Mucosa of descending colon (tissue), 3 donors: Measurements from ENCODE around the gene FAM193A. TPM values are rescaled to one million over a fixed set of nuclear protein-coding genes. Genes with fewer than 3 reads are reported as not detected.
A peak's percentile ranks its signal among the peaks of the same experiment; 100 is the strongest.

Experiments
- ATAC-seq: fragments of 200-7000 bp; cut with Tn5 transposase; one replicate; pipeline ENCODE4 v1.9.1; 2020; ENCODE audit warnings: mild to moderate bottlenecking, moderate library complexity
- DNase-seq, 3 donors: peaks; one replicate each; pipeline ENCODE4 v3.0.0-alpha.2; 2020
- H3K36me3 ChIP-seq: fragments of 200-600 bp; one replicate; pipeline ENCODE4 v1.8.0; 2021; ENCODE audit warnings: low read depth, mild to moderate bottlenecking
- H3K4me1 ChIP-seq: fragments of 200-600 bp; one replicate; pipeline ENCODE4 v1.8.0; 2021; ENCODE audit warnings: low read depth, mild to moderate bottlenecking
- H3K4me3 ChIP-seq: fragments of 200-600 bp; one replicate; pipeline ENCODE4 v1.8.0; 2021; ENCODE audit warnings: mild to moderate bottlenecking
- H3K9me3 ChIP-seq: fragments of 200-600 bp; one replicate; pipeline ENCODE4 v1.8.0; 2021; ENCODE audit warnings: mild to moderate bottlenecking
- CTCF ChIP-seq: fragments of 200-600 bp; IDR thresholded peaks from one replicate; pipeline ENCODE4 v1.8.0; 2022; ENCODE audit warnings: antibody characterized with exemption, mild to moderate bottlenecking
- intact Hi-C, 2 donors: fragments of 100-400 bp; cut with DNase I in 1 of 2; cut with micrococcal nuclease in 1 of 2; formaldehyde crosslinking; loops; one replicate each; pipeline versions ENCODE4 v1.11.0 to v1.11.1; 2022; cut with DNase I, micrococcal nuclease
- total RNA-seq, 3 donors: library from RNA; stranded (reverse); fragmentation: NEBNext Ultra II Directional in 2 of 3; extraction: Animal tissue kit (Norgen Biotek cat#: 25700) in 2 of 3; gene quantifications; one replicate each; pipeline versions ENCODE4 v1.2.1 to v1.2.4, GENCODE V29; 2021 to 2023
- donor health status: DM: no; HTN: no; CAD: no; lungs with moderate emphysema.
- donor health status: DM: no; HTN: no; CAD: no.
- donor health status: DM: no; HTN: yes; CAD: no.

FAM193A gene
- total RNA-seq, 3 donors from 2014 or later = 26.7 to 35.2 (median 28.6) TPM

GRCh38 chr4:2691313-2691712 lies 154.9 kb downstream of the FAM193A start:
- no peak overlapping the region for H3K4me3 ChIP-seq
- ATAC-seq (no peak), DNase-seq (no peak)
- intact Hi-C loops = no loop called here
- no peaks in the 10 kb centered on the region for H3K9me3 ChIP-seq
- H3K4me1 ChIP-seq = no peaks in the 10 kb centered on the region
- peaks cover 9% of the 10 kb centered on the region for H3K36me3 ChIP-seq
- TF ChIP-seq CTCF = no peak

GRCh38 chr4:2691952-2692435 lies 155.5 kb downstream of the FAM193A start:
- no peak for DNase-seq

GRCh38 chr4:2694691-2695090 lies 158.2 kb downstream of the FAM193A start:
- H3K9me3 ChIP-seq = no peaks in the 10 kb centered on the region

More at GRCh38 chr4:2691952-2692435, 155.5 kb downstream of the FAM193A start:
- intact Hi-C loops = no loop called here
- no peak for TF ChIP-seq CTCF
- Histone ChIP-seq H3K4me1 (no peaks in the 10 kb centered on the region), H3K36me3 (peaks cover 12% of the 10 kb centered on the region), H3K9me3 (no peaks in the 10 kb centered on the region), H3K4me3 (no peak overlapping the region)
- ATAC-seq = no peak

GRCh38 chr4:2695346-2696060 lies 159.1 kb downstream of the FAM193A start:
- DNase-seq (no peak), ATAC-seq (no peak)
- H3K4me1 ChIP-seq = no peaks in the 10 kb centered on the region
- no peak overlapping the region for H3K4me3 ChIP-seq
- intact Hi-C loops = no loop called here
- peaks cover 21% of the 10 kb centered on the region for H3K36me3 ChIP-seq
- no peaks in the 10 kb centered on the region for H3K9me3 ChIP-seq
- no peak for TF ChIP-seq CTCF

More at GRCh38 chr4:2694691-2695090, 158.2 kb downstream of the FAM193A start:
- H3K36me3 ChIP-seq = peaks cover 15% of the 10 kb centered on the region
- TF ChIP-seq CTCF = no peak
- DNase-seq (no peak), ATAC-seq (no peak)
- no peak overlapping the region for H3K4me3 ChIP-seq
- no peaks in the 10 kb centered on the region for H3K4me1 ChIP-seq
- intact Hi-C loops = no loop called here

GRCh38 chr4:2696423-2696822 lies 160.0 kb downstream of the FAM193A start:
- peak; percentile 75 for ATAC-seq
- Histone ChIP-seq H3K4me1 (no peaks in the 10 kb centered on the region), H3K36me3 (peaks cover 22% of the 10 kb centered on the region), H3K4me3 (no peak overlapping the region), H3K9me3 (no peaks in the 10 kb centered on the region)
- intact Hi-C loops = no loop called here
- DNase-seq = peak; percentile 16 to 70 (median 33)
- no peak for TF ChIP-seq CTCF
